PFSK-1 (cell line): ENCODE data around the gene ZSCAN22.

Experiments used
- POLR2AphosphoS5 ChIP-seq: IDR thresholded peaks from 2 replicates; pipeline ENCODE4 v1.6.1; 2012; ENCODE audit warnings: low read depth, mild to moderate bottlenecking, control low read depth, low read length, moderate library complexity
- SIN3A ChIP-seq: IDR thresholded peaks from 2 replicates; pipeline ENCODE4 v1.6.1; 2012; ENCODE audit warnings: mild to moderate bottlenecking, low read length, moderate library complexity, borderline replicate concordance; ENCODE audit not compliant: insufficient read depth
- TAF1 ChIP-seq: IDR thresholded peaks from 2 replicates; pipeline ENCODE4 v1.6.1; 2012; ENCODE audit warnings: low read length, control low read depth, borderline replicate concordance; ENCODE audit not compliant: insufficient read depth
- TF ChIP-seq, protein P1 (sequence below), 2 experiments: IDR thresholded peaks; 2 replicates each; pipeline versions ENCODE4 v1.6.1 to v1.8.0; 2011 to 2012; ENCODE audit warnings: low read depth in 2 of 2, low read length in 2 of 2, control low read depth in 1 of 2, inconsistent platforms in 1 of 2, mild to moderate bottlenecking in 1 of 2, moderate library complexity in 1 of 2; ENCODE audit not compliant: insufficient read depth in 1 of 2

DNA sequence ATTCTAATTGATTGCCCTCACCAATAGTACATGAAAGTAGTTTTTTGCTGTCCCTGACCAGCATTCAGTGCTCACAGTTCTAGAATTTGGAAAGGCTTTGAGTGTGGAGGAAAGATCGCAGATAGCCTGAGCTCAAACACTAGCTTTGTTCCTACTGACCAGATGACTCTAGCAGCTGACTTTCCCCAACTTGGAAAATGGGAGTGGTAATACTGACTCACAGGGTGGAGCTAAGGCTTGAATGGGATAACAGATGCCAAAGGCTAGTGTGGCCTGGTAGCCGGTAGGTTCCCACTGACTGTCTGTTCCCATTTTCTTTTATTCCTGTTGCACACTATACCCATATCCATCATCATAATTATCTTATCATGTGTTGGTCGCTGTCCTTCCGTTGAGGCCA lies 3.7 kb downstream of the ZSCAN22 start:
- TF ChIP-seq, protein P1, sequence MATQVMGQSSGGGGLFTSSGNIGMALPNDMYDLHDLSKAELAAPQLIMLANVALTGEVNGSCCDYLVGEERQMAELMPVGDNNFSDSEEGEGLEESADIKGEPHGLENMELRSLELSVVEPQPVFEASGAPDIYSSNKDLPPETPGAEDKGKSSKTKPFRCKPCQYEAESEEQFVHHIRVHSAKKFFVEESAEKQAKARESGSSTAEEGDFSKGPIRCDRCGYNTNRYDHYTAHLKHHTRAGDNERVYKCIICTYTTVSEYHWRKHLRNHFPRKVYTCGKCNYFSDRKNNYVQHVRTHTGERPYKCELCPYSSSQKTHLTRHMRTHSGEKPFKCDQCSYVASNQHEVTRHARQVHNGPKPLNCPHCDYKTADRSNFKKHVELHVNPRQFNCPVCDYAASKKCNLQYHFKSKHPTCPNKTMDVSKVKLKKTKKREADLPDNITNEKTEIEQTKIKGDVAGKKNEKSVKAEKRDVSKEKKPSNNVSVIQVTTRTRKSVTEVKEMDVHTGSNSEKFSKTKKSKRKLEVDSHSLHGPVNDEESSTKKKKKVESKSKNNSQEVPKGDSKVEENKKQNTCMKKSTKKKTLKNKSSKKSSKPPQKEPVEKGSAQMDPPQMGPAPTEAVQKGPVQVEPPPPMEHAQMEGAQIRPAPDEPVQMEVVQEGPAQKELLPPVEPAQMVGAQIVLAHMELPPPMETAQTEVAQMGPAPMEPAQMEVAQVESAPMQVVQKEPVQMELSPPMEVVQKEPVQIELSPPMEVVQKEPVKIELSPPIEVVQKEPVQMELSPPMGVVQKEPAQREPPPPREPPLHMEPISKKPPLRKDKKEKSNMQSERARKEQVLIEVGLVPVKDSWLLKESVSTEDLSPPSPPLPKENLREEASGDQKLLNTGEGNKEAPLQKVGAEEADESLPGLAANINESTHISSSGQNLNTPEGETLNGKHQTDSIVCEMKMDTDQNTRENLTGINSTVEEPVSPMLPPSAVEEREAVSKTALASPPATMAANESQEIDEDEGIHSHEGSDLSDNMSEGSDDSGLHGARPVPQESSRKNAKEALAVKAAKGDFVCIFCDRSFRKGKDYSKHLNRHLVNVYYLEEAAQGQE (IDR thresholded peaks at IDR 0.05; ENCODE audit: insufficient read depth in 1 of 2, low read depth in 2 of 2, low read length in 2 of 2), result no peak
- TF ChIP-seq SIN3A (no peak), POLR2AphosphoS5 (no peak), TAF1 (no peak)
